ENCODE measurements around the gene INTS4.
A peak's percentile ranks its signal among the peaks of the same experiment; 100 is the strongest.
"Not testable (repeated sequence)": the region's sequence is repeated elsewhere in the genome, so short reads cannot be mapped to it uniquely, and the experiment has no call there.

INTS4 gene

GRCh38 chr11:78022397-78023396 lies 28.2 kb upstream of the INTS4 start, which contains the start of gene KCTD14:
TSS of gene KCTD14 (minus strand) at chr11:78023276. CDS start at chr11:78023249, 27 bp downstream.
- DNase-seq: no peak

GRCh38 chr11:78021611-78022010 lies 27.1 kb upstream of the INTS4 start:
- DNase-seq: no peak

GRCh38 chr11:78020246-78020645 lies 25.8 kb upstream of the INTS4 start:
- no peak for DNase-seq

GRCh38 chr11:78019808-78020207 lies 25.3 kb upstream of the INTS4 start:
- no peak for DNase-seq

- DNase-seq: no peak
These were observed 21.4 kb upstream of the INTS4 start for GRCh38 chr11:78015878-78016277.

GRCh38 chr11:78014937-78015520 lies 20.6 kb upstream of the INTS4 start:
- not testable (repeated sequence) for DNase-seq

GRCh38 chr11:78011301-78011700 lies 16.8 kb upstream of the INTS4 start:
- no peak for DNase-seq

- no peak for DNase-seq
These were observed 16.3 kb upstream of the INTS4 start for GRCh38 chr11:78010755-78011154.

GRCh38 chr11:78010304-78010703 lies 15.8 kb upstream of the INTS4 start:
- no peak for DNase-seq

GRCh38 chr11:78009062-78009461 lies 14.6 kb upstream of the INTS4 start:
- no peak for DNase-seq

GRCh38 chr11:78000193-78000592 lies 5.7 kb upstream of the INTS4 start:
- DNase-seq: peak; percentile 49

GRCh38 chr11:77999446-78000030 lies 5.1 kb upstream of the INTS4 start:
- no peak for DNase-seq

GRCh38 chr11:77993902-77994301 lies 566 bp downstream of the INTS4 start:
- DNase-seq: peak; percentile 6

- DNase-seq: no peak
These were observed 3.5 kb downstream of the INTS4 start for GRCh38 chr11:77990981-77991380.

- not testable (repeated sequence) for DNase-seq
These were observed 8.0 kb downstream of the INTS4 start for GRCh38 chr11:77986456-77986855.

GRCh38 chr11:77981346-77981947 lies 13.0 kb downstream of the INTS4 start:
- DNase-seq: no peak

- no peak for DNase-seq
These were observed 26.1 kb downstream of the INTS4 start for GRCh38 chr11:77968337-77968736.

- DNase-seq: no peak
These were observed 26.7 kb downstream of the INTS4 start for GRCh38 chr11:77967753-77968152.

- DNase-seq: no peak
These were observed 27.3 kb downstream of the INTS4 start for GRCh38 chr11:77967121-77967520.

- DNase-seq: no peak
These were observed 28.1 kb downstream of the INTS4 start for GRCh38 chr11:77966338-77966737.

GRCh38 chr11:77959434-77959833 lies 35.0 kb downstream of the INTS4 start:
- no peak for DNase-seq

GRCh38 chr11:77958583-77959177 lies 35.8 kb downstream of the INTS4 start:
- not testable (repeated sequence) for DNase-seq

- not testable (repeated sequence) for DNase-seq
These were observed 51.2 kb downstream of the INTS4 start for GRCh38 chr11:77943296-77943695.
